Activated CD4-positive, alpha-beta T cell treated with anti-CD3 and anti-CD28 coated beads for 48 hours (primary cell): Measurements from ENCODE around the gene STK38L.

Source experiments
- DNase-seq: peaks from one replicate; pipeline ENCODE4 v3.0.0-alpha.2; 2020

Gene STK38L

GRCh38 chr12:27243804-27244688 is at the start of gene STK38L:
TSS of gene STK38L (plus strand) at chr12:27244286. CDS start at chr12:27297721, 53,435 bp downstream.
- peak; percentile 99 for DNase-seq

- no peak for DNase-seq
These were observed 49.4 kb upstream of the STK38L start for GRCh38 chr12:27194644-27195043.

GRCh38 chr12:27198036-27198435 is 46.0 kb upstream of the STK38L start:
- no peak for DNase-seq

- DNase-seq = no peak
These were observed 44.3 kb upstream of the STK38L start for GRCh38 chr12:27199638-27200300.

- no peak for DNase-seq
These were observed 42.9 kb upstream of the STK38L start for GRCh38 chr12:27201169-27201568.

- no peak for DNase-seq
These were observed 37.1 kb upstream of the STK38L start for GRCh38 chr12:27206801-27207502.

- peak; percentile 60 for DNase-seq
These were observed 36.3 kb upstream of the STK38L start for GRCh38 chr12:27207615-27208413.

GRCh38 chr12:27208414-27208750 is 35.7 kb upstream of the STK38L start:
- DNase-seq = no peak

- DNase-seq = no peak
These were observed 34.7 kb upstream of the STK38L start for GRCh38 chr12:27209257-27209910.

- DNase-seq = no peak
These were observed 33.9 kb upstream of the STK38L start for GRCh38 chr12:27210187-27210586.

GRCh38 chr12:27212861-27213260 is 31.2 kb upstream of the STK38L start:
- no peak for DNase-seq

GRCh38 chr12:27213304-27213703 is 30.8 kb upstream of the STK38L start:
- no peak for DNase-seq

GRCh38 chr12:27213830-27214787 is 30.0 kb upstream of the STK38L start:
- no peak for DNase-seq

- no peak for DNase-seq
These were observed 26.5 kb upstream of the STK38L start for GRCh38 chr12:27217590-27217989.

GRCh38 chr12:27219693-27220054 is 24.4 kb upstream of the STK38L start:
- DNase-seq = no peak

- peak; percentile 31 for DNase-seq
These were observed 23.8 kb upstream of the STK38L start for GRCh38 chr12:27220055-27220987.

- no peak for DNase-seq
These were observed 23.1 kb upstream of the STK38L start for GRCh38 chr12:27220988-27221345.

GRCh38 chr12:27221625-27222387 is 22.3 kb upstream of the STK38L start:
- DNase-seq = no peak

- no peak for DNase-seq
These were observed 17.6 kb upstream of the STK38L start for GRCh38 chr12:27226407-27226929.
